Memory B cell (primary cell): ENCODE results near the gene HENMT1.

ENCODE experiments used
- ATAC-seq: fragments of 150-1000 bp; cut with Tn5 transposase; 2 replicates; pipeline ENCODE4 v1.10.0; 2021; ENCODE audit warnings: low read depth, mild to moderate bottlenecking, moderate library complexity
- DNase-seq, 2 donors: peaks; one replicate each; pipeline ENCODE4 v3.0.0; 2022; ENCODE audit warnings: low spot score in 2 of 2
- H3K27ac Mint-ChIP-seq: one replicate; pipeline ENCODE4 v1.8.0; 2022; ENCODE audit warnings: mild to moderate bottlenecking, moderate library complexity, mixed read lengths
- H3K27me3 Mint-ChIP-seq: one replicate; pipeline ENCODE4 v1.8.0; 2022; ENCODE audit warnings: mixed read lengths
- H3K36me3 Mint-ChIP-seq: one replicate; pipeline ENCODE4 v1.8.0; 2022; ENCODE audit warnings: mild to moderate bottlenecking, mixed read lengths
- H3K4me1 Mint-ChIP-seq: one replicate; pipeline ENCODE4 v1.8.0; 2022; ENCODE audit warnings: mixed read lengths
- H3K4me3 Mint-ChIP-seq: one replicate; pipeline ENCODE4 v1.8.0; 2022; ENCODE audit warnings: mild to moderate bottlenecking, moderate library complexity, mixed read lengths
- H3K9me3 Mint-ChIP-seq: one replicate; pipeline ENCODE4 v1.8.0; 2022; ENCODE audit warnings: mixed read lengths

HENMT1 gene

DNA sequence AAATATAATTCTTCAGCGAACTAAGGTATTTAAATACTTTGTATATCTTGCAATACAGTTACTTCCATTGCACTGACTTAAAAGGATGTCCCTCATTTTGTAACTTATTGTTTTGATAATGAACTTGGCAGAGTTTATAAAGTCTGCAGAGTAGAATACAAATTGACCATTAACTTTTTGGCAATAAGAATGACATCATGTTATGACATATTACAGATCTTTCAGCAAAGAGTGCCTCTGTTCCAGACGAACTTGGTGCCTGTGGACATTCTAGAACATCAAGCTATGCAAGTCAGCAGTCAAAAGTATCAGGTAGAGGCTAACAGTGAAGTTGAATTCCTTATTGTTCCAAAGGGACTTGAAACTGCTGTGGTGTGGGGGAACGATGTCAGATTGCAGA lies 32.9 kb downstream of the HENMT1 start:
- Mint-ChIP-seq H3K27ac (no peak overlapping the region), H3K4me1 (no peaks in the 10 kb centered on the region), H3K27me3 (no peaks in the 10 kb centered on the region), H3K4me3 (no peak overlapping the region), H3K9me3 (no peaks in the 10 kb centered on the region), H3K36me3 (peaks cover 33% of the 10 kb centered on the region)
- ATAC-seq: no peak
- DNase-seq: no peak

DNA sequence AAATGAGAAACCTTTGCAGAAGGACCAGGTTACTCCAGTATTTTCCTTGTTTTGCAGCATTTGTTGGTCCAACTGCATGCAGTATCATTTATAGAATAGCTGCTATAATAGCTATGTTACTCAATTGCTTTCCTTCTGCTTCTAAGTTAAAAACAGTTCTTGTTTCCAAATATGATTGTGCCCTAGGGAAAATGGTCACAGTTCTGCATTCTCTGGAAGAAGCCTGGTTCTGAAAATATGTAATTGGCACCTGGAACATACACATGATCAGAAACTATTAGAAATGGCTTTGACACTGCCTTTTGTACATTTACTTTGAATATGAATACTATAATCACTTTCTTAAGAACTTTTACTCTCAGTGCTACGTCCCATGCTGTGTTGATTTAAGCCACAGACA lies 33.6 kb downstream of the HENMT1 start:
- H3K9me3 Mint-ChIP-seq: no peaks in the 10 kb centered on the region
- no peaks in the 10 kb centered on the region for H3K27me3 Mint-ChIP-seq
- no peaks in the 10 kb centered on the region for H3K4me1 Mint-ChIP-seq
- H3K36me3 Mint-ChIP-seq: peaks cover 35% of the 10 kb centered on the region
- DNase-seq: no peak
- no peak for ATAC-seq
- no peak overlapping the region for H3K4me3 Mint-ChIP-seq
- H3K27ac Mint-ChIP-seq: no peak overlapping the region

DNA sequence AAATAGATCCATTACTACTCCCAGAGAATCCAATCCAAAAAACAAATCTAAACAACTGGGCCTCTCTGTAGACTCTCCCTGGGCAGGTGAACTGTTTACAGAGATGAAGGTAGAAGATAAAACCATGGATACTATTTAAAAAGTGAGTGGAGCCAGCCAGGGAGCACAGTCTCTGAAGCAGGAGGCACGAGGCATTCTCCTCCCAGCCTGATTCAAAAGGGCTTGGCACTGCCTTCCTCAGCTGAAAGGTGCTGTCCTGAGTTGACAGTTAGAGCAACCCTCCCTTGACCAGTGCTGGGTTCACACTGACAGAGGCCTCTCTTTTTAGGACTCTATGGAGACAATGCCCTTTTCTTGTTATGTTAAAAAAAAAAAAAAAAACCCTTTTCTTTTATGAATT lies 36.8 kb downstream of the HENMT1 start:
- peaks cover 35% of the 10 kb centered on the region for H3K36me3 Mint-ChIP-seq
- ATAC-seq: no peak

DNA sequence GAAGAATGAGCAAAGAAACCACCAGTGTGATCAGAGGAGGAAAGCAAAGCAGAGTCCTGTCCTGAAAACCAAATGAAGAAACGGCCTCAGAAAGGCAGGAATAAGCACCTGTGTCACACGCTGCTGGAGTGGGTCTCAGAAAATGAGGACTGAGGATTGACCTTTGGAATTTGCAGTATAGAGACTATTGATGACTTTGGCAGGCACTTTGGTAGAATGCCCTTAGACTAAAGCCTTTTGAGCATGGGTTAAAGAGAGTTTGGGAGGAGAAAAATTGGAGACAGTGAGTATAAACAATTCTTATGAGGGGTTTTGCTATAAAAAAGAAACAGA lies 43.2 kb downstream of the HENMT1 start:
- DNase-seq: no peak
- H3K27me3 Mint-ChIP-seq: no peaks in the 10 kb centered on the region
- H3K9me3 Mint-ChIP-seq: no peaks in the 10 kb centered on the region
- H3K27ac Mint-ChIP-seq: no peak overlapping the region
- ATAC-seq: no peak
- no peak overlapping the region for H3K4me3 Mint-ChIP-seq
- H3K36me3 Mint-ChIP-seq: peaks cover 11% of the 10 kb centered on the region
- H3K4me1 Mint-ChIP-seq: no peaks in the 10 kb centered on the region

More for the DNA sequence above, 36.8 kb downstream of the HENMT1 start:
- no peak overlapping the region for H3K4me3 Mint-ChIP-seq
- H3K27ac Mint-ChIP-seq: no peak overlapping the region
- no peaks in the 10 kb centered on the region for H3K4me1 Mint-ChIP-seq
- no peaks in the 10 kb centered on the region for H3K9me3 Mint-ChIP-seq
- H3K27me3 Mint-ChIP-seq: no peaks in the 10 kb centered on the region
- DNase-seq: no peak

DNA sequence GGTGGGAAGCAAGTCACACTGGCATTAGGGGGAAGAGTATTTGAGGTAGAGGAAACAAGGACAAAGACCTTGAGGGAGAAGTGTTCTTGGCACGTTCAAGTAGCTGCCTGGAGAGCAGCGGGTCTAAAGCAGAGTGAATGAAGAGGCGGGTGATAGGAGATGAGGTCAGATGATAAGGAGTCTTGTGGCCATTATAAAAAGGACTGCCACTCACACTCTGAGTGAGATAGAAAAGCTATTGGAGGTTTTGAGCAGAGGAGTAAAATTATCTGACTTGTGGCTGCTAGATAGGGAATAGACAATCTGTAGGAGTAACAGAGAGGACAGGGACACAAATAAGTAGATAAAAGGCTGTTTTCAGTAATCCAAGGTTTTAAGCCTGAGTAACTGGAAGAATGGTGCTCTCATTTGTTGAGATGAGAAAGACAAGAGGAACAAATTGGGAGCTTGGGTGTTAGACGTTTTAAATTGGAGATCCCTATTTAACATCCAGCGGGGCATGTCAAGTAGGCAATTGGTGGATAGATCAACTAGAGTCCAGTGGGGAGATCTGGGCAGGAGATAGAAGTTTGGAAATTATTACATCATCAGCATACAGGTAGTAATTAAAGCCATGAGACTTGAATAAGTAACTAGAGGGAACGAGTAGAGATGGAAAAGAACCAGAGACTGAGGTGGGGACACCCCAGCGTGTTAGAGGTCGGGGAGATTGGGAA lies 43.7 kb downstream of the HENMT1 start:
- Mint-ChIP-seq H3K4me1 (no peaks in the 10 kb centered on the region), H3K27ac (no peak overlapping the region), H3K36me3 (peaks cover 8% of the 10 kb centered on the region), H3K27me3 (no peaks in the 10 kb centered on the region), H3K4me3 (no peak overlapping the region), H3K9me3 (no peaks in the 10 kb centered on the region)
- DNase-seq (no peak), ATAC-seq (no peak)

DNA sequence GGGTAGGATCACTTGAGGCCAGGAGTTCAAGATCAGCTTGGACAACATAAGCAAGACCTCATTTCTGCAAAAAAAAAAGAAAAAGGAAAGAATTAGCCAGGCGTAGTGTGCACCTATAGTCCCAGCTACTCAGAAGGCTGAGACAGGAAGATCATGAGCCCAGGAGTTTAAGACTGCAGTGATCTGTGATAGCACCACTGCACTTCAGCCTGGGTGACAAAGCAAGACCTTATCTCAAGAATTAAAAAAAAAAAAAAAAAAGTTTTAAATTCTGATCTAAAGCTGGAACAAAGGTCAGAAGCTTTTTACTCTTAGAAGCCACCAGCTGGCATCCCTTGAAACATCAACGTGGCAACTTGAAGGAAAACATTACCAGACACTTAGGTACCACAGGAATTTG lies 45.3 kb downstream of the HENMT1 start:
- Mint-ChIP-seq H3K4me3 (no peak overlapping the region), H3K36me3 (peaks cover 5% of the 10 kb centered on the region), H3K4me1 (no peaks in the 10 kb centered on the region), H3K27me3 (no peaks in the 10 kb centered on the region), H3K9me3 (no peaks in the 10 kb centered on the region), H3K27ac (no peak overlapping the region)
- no peak for ATAC-seq
- DNase-seq: no peak

DNA sequence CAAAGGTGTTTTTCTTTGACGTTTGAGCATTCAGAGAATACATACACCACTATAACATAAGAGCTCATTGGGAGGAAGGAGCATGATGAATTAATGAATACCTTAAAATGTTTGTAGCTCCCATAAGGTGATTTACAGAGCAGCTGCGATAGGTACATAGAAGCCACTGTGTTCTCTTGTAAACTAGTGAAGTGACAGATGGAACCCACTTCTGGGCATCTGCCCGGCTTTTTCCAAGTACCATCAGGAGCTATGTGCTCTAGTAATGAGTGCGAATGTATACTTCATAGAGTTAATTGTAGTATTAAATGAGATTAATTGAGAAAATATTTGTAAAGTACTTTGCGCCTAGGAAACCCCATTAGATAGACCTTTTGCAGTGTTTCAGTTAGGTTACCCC lies 48.4 kb downstream of the HENMT1 start:
- H3K4me1 Mint-ChIP-seq: peaks cover 3% of the 10 kb centered on the region
- H3K4me3 Mint-ChIP-seq: no peak overlapping the region
- no peaks in the 10 kb centered on the region for H3K9me3 Mint-ChIP-seq
- H3K36me3 Mint-ChIP-seq: peaks cover 20% of the 10 kb centered on the region
- H3K27me3 Mint-ChIP-seq: no peaks in the 10 kb centered on the region
- no peak for DNase-seq
- H3K27ac Mint-ChIP-seq: no peak overlapping the region
- no peak for ATAC-seq

DNA sequence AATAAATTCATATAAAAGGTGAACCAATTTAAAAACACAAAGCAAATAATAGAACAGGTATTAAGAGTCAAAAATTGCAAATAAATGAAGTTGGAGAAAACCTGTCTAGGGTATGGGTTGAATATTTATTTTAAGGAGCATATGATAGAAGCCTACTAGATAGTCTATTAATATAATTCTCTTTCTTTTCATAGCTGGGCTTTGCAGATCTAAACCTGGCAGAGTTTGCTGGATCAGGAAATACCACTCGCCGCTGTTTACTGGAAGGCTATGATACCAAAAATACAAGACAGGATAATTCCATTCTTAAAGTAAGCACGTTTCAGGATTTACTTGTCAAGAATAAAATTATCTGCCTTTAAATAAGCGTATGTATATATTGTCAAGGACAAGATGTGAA lies 48.9 kb downstream of the HENMT1 start:
- H3K9me3 Mint-ChIP-seq: no peaks in the 10 kb centered on the region
- ATAC-seq (no peak), DNase-seq (no peak)
- H3K36me3 Mint-ChIP-seq: peaks cover 21% of the 10 kb centered on the region
- H3K27me3 Mint-ChIP-seq: no peaks in the 10 kb centered on the region
- peaks cover 3% of the 10 kb centered on the region for H3K4me1 Mint-ChIP-seq
- no peak overlapping the region for H3K27ac Mint-ChIP-seq
- H3K4me3 Mint-ChIP-seq: no peak overlapping the region

DNA sequence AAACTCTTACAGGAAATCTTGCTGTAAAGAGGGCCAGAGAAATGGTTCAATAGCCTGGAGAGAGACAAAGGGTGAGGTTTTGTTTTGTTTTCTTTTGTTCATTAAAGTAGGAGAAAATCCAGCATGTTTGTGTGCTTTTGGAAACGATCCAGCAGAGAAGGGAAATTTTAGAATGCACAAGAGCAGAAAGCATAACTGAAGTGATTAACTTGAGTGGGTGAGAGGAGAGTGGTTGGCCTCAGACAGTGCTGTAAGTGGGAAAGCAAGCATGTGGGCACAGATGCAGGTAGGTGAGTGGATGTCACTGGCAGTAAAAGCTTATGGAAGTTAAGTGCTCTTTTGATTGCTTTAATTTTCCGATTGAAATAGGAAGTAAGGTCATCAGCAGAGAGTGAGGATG lies 50.8 kb downstream of the HENMT1 start:
- Mint-ChIP-seq H3K27me3 (no peaks in the 10 kb centered on the region), H3K27ac (no peak overlapping the region), H3K36me3 (peaks cover 24% of the 10 kb centered on the region), H3K9me3 (no peaks in the 10 kb centered on the region), H3K4me1 (peaks cover 3% of the 10 kb centered on the region), H3K4me3 (no peak overlapping the region)
- no peak for ATAC-seq
- DNase-seq: no peak

DNA sequence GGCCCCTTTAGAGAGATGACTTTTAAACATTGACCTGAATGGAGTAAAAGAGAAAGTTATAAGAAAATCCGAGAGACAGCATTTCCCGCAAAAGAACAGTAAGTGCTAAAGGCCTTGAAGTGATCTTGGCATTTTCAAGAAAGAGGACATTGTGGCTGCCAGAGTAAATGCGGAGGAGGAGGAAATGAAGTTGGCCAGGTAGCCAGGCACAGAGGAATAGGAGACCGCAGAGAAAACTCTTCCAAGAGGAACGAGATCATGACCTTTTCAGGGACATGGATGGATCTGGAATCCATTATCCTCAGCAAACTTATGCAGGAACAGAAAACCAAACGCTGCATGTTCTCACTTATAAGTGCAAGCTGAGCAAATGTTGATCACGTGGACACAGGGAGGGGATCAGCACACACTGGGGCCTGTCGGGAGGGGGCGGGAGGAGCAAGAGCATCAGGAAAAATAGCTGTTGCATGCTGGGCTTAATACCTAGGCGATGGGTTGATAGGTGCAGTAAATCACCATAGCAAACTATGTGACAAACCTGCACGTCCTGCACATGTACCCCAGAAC lies 51.3 kb downstream of the HENMT1 start:
- Mint-ChIP-seq H3K36me3 (peaks cover 24% of the 10 kb centered on the region), H3K4me1 (peaks cover 3% of the 10 kb centered on the region), H3K27ac (no peak overlapping the region), H3K4me3 (no peak overlapping the region), H3K9me3 (no peaks in the 10 kb centered on the region), H3K27me3 (no peaks in the 10 kb centered on the region)
- no peak for ATAC-seq
- DNase-seq: no peak

DNA sequence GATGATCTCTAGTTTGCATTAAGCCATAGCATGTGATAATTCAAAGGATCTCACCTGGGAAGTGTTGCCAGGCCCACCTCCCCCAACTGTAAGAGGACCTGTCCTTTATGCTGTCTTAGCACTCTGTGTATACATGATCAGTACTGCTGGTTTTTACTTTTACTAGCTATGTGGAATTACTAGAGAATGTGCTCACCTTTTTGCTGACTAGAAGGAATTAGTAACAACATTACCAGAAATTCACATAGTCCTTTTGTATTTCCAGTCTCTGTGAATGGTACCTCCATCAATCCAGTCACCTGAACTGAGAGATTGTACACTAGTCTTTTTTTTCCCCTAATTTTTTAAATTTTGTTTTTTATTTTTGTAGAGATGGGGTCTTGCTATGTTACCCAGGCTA lies 54.4 kb downstream of the HENMT1 start:
- Mint-ChIP-seq H3K4me1 (peaks cover 3% of the 10 kb centered on the region), H3K36me3 (peaks cover 28% of the 10 kb centered on the region), H3K4me3 (no peak overlapping the region), H3K9me3 (no peaks in the 10 kb centered on the region), H3K27ac (no peak overlapping the region), H3K27me3 (no peaks in the 10 kb centered on the region)
- no peak for ATAC-seq
- DNase-seq: no peak

DNA sequence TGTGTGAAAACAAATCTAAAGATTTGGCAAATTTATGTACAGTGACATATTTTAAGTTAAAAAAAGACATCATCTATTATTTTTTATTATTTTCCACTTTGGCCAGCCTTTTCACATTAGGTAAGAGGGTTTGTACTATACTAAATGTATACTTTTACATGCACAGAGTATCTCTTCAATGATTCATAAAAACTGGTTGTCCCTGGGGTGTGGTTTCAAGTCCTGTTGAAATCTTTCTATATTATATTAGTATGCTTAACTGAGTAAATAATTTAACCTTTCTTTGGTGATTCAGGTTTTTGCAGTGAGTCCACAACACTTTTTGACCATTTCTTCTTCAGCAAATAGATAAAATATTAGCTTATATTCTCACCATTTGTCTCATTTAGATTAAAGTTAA lies 55.3 kb downstream of the HENMT1 start:
- H3K4me3 Mint-ChIP-seq: no peak overlapping the region
- no peak overlapping the region for H3K27ac Mint-ChIP-seq
- ATAC-seq (no peak), DNase-seq (no peak)
- H3K27me3 Mint-ChIP-seq: no peaks in the 10 kb centered on the region
- no peaks in the 10 kb centered on the region for H3K9me3 Mint-ChIP-seq
- peaks cover 3% of the 10 kb centered on the region for H3K4me1 Mint-ChIP-seq
- H3K36me3 Mint-ChIP-seq: peaks cover 25% of the 10 kb centered on the region

DNA sequence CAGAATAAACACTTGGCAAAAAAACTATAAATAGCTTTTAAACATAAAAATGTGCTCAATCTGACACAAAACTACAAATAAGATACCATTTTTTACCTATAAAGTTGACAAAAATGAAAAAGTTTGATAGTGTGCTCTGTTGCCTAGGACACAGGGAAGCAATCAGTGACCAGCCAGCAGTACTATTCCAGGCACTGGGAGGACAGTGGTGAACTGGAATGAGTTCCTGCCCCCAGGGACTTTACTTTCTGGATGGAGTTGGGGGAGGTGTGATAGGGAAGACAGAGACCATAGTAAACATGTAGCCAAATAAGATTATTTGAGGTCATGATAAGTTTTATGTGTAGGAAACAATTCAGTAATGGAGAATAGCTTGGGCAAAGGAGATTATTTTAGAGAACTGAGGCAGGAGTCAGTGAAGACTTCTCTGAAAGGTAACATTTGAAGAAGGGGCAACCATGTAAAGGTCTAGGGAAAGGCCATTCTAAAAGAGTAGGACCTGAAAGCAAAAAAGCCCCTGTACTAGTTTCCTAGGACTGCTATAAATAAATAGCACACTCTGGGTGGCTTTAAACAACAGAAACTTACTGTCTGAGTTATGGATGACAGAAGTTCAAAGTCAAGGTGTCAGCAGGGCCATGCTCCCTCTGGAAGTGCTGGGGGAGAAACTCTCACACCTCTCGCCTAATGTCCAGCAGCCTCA lies 59.0 kb downstream of the HENMT1 start:
- no peak for ATAC-seq
- DNase-seq: no peak
- H3K27ac Mint-ChIP-seq: no peak overlapping the region

DNA sequence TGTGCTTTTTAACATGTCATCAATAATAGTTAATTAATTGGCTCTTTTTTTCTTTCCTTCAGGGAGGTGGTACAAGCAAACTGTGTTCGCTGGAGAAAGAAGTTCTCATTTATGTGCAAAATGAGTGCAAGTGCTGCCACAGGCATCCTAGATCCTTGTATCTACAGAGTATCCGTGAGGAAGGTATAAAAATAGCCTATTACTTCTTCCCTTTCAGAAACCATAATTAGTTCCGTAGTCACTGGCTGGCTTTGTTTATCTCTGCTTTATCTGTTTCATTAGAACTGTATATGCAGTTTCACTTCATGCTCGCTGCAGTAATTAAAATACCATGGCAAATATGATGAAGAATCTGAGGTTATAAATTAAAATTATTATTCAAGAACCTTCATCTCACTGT lies 60.4 kb downstream of the HENMT1 start:
- Mint-ChIP-seq H3K4me1 (peaks cover 3% of the 10 kb centered on the region), H3K4me3 (no peak overlapping the region), H3K9me3 (no peaks in the 10 kb centered on the region), H3K27me3 (no peaks in the 10 kb centered on the region), H3K36me3 (peaks cover 12% of the 10 kb centered on the region), H3K27ac (no peak overlapping the region)
- DNase-seq (no peak), ATAC-seq (no peak)

More for the DNA sequence above, 59.0 kb downstream of the HENMT1 start:
- no peaks in the 10 kb centered on the region for H3K4me1 Mint-ChIP-seq
- H3K9me3 Mint-ChIP-seq: no peaks in the 10 kb centered on the region
- peaks cover 14% of the 10 kb centered on the region for H3K36me3 Mint-ChIP-seq
- no peaks in the 10 kb centered on the region for H3K27me3 Mint-ChIP-seq
- H3K4me3 Mint-ChIP-seq: no peak overlapping the region

DNA sequence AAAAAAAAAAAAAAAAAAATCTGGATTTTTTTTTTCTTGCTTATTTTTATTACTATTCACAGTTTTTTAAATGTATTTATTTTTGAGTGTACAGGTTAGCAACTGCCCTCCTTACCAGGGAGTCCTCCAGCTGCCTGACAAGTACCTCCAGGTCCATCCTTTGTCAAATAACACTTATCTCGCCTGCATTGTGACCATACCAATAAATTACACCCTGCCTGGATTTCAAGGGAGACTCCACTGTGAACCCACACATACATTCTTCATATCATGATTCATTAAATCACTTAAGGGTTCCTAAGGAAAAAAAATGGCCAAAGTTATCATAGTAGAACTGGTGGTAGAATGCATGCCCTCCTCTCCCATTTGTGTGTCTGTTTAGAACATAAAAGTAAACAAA lies 62.6 kb downstream of the HENMT1 start:
- H3K4me1 Mint-ChIP-seq: peaks cover 8% of the 10 kb centered on the region
- no peak overlapping the region for H3K4me3 Mint-ChIP-seq
- H3K9me3 Mint-ChIP-seq: no peaks in the 10 kb centered on the region
- DNase-seq: no peak
- no peak overlapping the region for H3K27ac Mint-ChIP-seq
- no peak for ATAC-seq
- H3K27me3 Mint-ChIP-seq: no peaks in the 10 kb centered on the region
- H3K36me3 Mint-ChIP-seq: peaks cover 14% of the 10 kb centered on the region
